ENCODE results near the gene EFCAB14. TPM values are rescaled to one million over a fixed set of nuclear protein-coding genes. Genes with fewer than 3 reads are reported as not detected.

The EFCAB14 gene
- total RNA-seq, 4 donors from 2014 or later, result 59.5 to 70.2 (median 62.8) TPM

DNA sequence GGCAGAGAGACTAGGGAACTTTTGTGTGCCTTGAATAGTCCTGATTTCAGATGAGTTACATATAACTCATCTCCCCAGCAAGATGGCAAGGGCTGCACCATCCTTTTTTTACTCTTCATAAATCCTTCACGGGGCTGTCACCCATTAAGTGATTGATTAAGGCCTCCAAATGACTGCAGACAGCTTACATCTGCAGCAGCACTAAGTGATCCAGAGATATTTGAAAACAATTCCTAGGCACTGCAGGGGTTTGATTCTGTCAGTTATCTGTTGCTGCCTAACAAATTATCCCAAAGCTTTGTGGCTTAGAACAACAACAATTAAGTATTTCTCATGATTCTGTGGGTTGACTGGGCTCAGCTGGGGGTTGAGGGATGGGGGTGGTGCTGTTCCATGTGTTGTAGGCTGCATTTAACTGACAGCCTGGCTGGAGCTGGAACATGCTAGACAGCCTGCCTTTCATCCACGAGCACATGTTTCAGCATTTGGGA, 27.9 kb downstream of the EFCAB14 start:
- Histone ChIP-seq H3K27ac (no peak overlapping the region), H3K9me3 (no peaks in the 10 kb centered on the region), H3K4me3 (no peak overlapping the region), H3K4me1 (peaks cover 57 to 66% of the 10 kb centered on the region in 2 donors), H3K36me3 (peaks cover 0 to 36% of the 10 kb centered on the region in 2 donors), H3K27me3 (no peaks in the 10 kb centered on the region)
- DNase-seq (no peak), ATAC-seq (no peak)
- in situ Hi-C loops (cut with MboI; ENCODE audit: low sequenced_read_pairs in 4 of 4), result no loop called here
- TF ChIP-seq, protein P1, sequence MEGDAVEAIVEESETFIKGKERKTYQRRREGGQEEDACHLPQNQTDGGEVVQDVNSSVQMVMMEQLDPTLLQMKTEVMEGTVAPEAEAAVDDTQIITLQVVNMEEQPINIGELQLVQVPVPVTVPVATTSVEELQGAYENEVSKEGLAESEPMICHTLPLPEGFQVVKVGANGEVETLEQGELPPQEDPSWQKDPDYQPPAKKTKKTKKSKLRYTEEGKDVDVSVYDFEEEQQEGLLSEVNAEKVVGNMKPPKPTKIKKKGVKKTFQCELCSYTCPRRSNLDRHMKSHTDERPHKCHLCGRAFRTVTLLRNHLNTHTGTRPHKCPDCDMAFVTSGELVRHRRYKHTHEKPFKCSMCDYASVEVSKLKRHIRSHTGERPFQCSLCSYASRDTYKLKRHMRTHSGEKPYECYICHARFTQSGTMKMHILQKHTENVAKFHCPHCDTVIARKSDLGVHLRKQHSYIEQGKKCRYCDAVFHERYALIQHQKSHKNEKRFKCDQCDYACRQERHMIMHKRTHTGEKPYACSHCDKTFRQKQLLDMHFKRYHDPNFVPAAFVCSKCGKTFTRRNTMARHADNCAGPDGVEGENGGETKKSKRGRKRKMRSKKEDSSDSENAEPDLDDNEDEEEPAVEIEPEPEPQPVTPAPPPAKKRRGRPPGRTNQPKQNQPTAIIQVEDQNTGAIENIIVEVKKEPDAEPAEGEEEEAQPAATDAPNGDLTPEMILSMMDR (IDR thresholded peaks at IDR 0.05 in 4 of 5, conservative IDR thresholded peaks at IDR 0.05 in 1 of 5), result no peak
- no peak for TF ChIP-seq POLR2A (IDR thresholded peaks at IDR 0.05)
- intact Hi-C loops (cut with DNase I; ENCODE audit: low total_unique reads), result no loop called here

DNA sequence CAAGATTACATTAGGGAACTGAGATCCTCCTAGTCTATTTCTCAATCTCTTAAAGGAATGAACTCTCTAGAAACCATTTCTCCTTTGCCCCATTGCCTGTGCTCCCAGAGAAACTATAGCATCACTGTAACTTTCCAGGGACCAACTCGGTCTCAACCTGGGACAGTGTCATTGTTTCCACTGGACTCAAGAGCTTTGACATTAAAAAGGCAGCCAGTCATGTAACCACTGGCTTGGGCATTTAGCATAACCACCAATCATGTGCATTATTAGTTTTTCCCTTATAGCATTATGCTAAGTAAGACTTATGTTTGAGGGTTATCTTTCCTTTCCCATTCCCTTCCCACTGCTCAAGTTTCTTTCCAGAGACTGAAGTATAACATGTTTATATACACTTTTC, 29.0 kb downstream of the EFCAB14 start:
- H3K27me3 ChIP-seq, result no peaks in the 10 kb centered on the region
- peaks cover 0 to 36% of the 10 kb centered on the region in 2 donors for H3K36me3 ChIP-seq
- H3K4me3 ChIP-seq, result no peak overlapping the region
- H3K9me3 ChIP-seq, result no peaks in the 10 kb centered on the region
- intact Hi-C loops (cut with DNase I; ENCODE audit: low total_unique reads), result no loop called here
- peaks cover 57 to 66% of the 10 kb centered on the region in 2 donors for H3K4me1 ChIP-seq
- in situ Hi-C loops (cut with MboI; ENCODE audit: low sequenced_read_pairs in 4 of 4), result no loop called here
- H3K27ac ChIP-seq, result peak overlapping the region in 2 of 4 donors; percentile 35 to 47
- no peak for DNase-seq
- no peak for TF ChIP-seq POLR2A (IDR thresholded peaks at IDR 0.05)
- TF ChIP-seq, protein P1 (IDR thresholded peaks at IDR 0.05 in 4 of 5, conservative IDR thresholded peaks at IDR 0.05 in 1 of 5), result no peak
- no peak for ATAC-seq

DNA sequence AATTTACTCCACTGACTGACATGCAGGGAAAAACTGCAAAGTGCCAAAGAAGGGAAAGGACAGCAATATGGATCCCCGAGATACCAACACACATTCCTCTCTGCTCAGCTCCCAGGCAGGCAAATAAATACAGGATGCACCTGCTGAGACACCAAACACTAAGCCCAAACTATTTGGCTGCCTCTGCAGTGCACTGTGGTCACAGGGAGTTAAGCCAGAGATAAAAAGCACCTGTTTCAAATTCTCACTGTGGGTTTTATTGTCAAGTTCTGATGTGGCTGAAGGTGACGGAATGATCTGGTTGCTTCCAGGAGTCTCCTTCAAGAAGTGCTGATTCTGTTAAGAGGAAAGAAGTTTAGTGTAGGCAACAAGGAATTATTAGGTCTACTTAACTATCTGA, 29.6 kb downstream of the EFCAB14 start:
- in situ Hi-C loops (cut with MboI; ENCODE audit: low sequenced_read_pairs in 4 of 4) (no loop called here), intact Hi-C loops (cut with DNase I; ENCODE audit: low total_unique reads) (no loop called here)
- H3K4me1 ChIP-seq, result peaks cover 57 to 66% of the 10 kb centered on the region in 2 donors
- H3K9me3 ChIP-seq, result no peaks in the 10 kb centered on the region
- H3K27me3 ChIP-seq, result no peaks in the 10 kb centered on the region
- ATAC-seq, result peak; percentile 83
- peaks cover 0 to 41% of the 10 kb centered on the region in 2 donors for H3K36me3 ChIP-seq
- DNase-seq, result peak in 1 of 2 donors; percentile 25
- H3K4me3 ChIP-seq, result no peak overlapping the region
- peak overlapping the region in 3 of 4 donors; percentile 0 to 47 (median 35) for H3K27ac ChIP-seq
- TF ChIP-seq, protein P1 (IDR thresholded peaks at IDR 0.05 in 4 of 5, conservative IDR thresholded peaks at IDR 0.05 in 1 of 5), result no peak
- no peak for TF ChIP-seq POLR2A (IDR thresholded peaks at IDR 0.05)

DNA sequence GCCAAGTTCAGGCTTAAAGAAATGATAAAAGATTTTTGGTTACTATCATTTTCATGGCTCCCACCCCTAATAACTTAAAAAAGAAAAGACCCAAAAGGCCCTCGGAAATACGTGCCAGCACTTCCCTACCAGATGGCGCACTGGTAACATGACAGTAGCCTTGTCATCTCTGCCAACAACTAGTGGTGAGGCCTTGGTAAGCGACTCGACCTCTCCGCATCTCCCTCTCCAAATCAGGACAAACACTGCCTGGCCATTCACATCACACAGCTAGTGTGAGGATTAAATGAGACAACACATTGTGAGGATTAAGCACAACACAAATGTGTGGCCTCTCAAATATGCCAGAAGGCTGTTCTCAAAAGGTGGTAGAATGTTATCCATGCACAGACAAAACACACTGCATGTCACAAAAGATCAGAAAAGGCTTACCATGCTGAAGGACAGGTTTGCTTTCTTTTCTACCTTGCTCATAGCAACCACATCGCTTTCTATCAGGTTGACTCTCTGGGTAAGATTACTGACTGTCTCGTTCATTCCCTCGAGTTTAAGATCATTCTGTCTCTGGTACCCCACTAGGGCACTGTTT, 30.9 kb downstream of the EFCAB14 start:
- no peak for TF ChIP-seq POLR2A (IDR thresholded peaks at IDR 0.05)
- TF ChIP-seq, protein P1 (IDR thresholded peaks at IDR 0.05 in 4 of 5, conservative IDR thresholded peaks at IDR 0.05 in 1 of 5), result no peak
- intact Hi-C loops (cut with DNase I; ENCODE audit: low total_unique reads), result no loop called here
- in situ Hi-C loops (cut with MboI; ENCODE audit: low sequenced_read_pairs in 4 of 4), result no loop called here
- no peak for DNase-seq
- ATAC-seq, result peak in 1 of 2 donors; percentile 53
- H3K36me3 ChIP-seq, result peaks cover 0 to 55% of the 10 kb centered on the region in 2 donors
- no peaks in the 10 kb centered on the region for H3K27me3 ChIP-seq
- no peaks in the 10 kb centered on the region for H3K9me3 ChIP-seq
- peak overlapping the region in 2 of 4 donors; percentile 9 to 32 for H3K27ac ChIP-seq
- peaks cover 51 to 62% of the 10 kb centered on the region in 2 donors for H3K4me1 ChIP-seq
- no peak overlapping the region for H3K4me3 ChIP-seq

All from gastrocnemius medialis (tissue), 4 donors.